GM21786 (cell line): Measurements from ENCODE around the gene CAPZB.

Source experiments
- ATAC-seq: cut with Tn5 transposase; IDR thresholded peaks from one replicate; pipeline ENCODE4 v1.9.1; 2021; ENCODE audit not compliant: unreplicated experiment

Gene CAPZB

DNA sequence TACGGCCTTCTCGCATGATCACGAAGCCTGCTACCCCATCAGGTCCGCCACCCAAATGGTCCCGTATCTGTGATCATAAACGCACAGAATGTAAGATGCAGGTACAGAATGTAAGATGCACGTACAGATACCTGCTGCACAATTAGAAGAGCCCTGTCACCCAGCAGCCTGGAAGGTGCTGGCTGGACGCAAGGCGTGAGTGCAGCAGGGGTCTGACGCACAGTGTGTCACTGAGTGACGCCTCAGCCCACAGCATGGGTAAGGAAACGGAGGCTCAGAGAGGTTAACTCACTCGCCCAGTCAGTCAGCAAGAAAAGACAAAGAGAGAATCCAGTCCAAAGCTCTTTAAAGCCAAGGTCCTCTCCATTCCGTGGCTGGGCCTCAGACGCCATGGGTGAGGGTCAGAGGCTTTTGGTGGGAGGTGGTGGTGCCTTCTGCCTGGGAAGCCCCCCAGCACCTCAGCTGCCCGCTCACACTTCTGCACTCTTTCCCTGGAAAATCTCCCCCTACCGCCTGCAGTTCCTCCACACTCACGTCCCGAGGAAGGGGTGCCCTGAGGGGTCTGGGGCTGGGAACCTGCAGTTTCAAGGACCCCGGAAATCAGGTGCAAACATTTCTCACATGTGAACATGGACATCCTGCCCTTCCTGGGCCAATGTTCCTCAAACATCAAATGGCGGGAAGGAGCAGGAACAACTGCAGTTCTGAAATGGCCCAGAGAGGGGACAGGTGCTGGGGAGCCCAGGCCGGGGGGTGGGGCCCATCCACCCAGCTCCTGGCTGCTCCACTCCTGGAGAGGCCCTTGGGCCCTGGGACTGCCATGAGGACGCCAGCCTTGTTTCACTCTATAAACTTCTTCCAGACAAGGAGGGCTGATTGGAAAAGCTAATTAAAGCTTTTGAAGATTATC, 113.9 kb downstream of the CAPZB start:
- no peak for ATAC-seq

DNA sequence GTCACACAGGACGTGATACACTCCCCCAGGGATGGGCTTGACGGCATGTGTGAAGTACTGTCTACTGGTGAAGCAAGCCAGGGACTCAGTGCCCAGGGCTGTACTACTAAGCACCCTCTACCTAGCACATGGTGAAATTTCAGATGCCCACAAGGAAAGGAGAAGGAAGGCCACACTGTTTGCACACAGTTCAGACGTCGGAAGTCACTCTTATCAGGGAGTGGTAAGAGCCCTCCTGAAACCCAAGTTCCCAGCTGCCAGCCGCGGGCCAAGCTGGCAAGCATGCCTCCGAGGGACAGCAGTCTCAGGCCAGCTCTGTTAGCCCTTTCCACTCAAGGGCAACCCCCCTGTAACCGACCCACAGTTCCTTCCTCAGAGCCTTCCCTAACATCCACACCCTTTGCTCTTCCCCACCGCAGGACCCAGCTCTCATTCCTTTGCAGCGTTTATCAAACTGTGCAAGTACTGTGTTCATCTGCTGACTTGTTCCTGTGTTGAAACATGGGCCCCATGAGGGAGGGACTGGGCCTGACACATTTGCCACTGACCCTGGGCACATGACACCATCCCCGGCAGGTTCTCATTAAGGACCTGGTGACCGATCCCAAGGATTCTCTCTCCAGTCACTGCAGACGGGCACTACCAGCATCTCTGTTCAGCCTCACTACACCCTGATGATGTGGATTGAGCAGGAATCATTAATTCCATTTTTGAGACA, 114.7 kb downstream of the CAPZB start:
- ATAC-seq = no peak

DNA sequence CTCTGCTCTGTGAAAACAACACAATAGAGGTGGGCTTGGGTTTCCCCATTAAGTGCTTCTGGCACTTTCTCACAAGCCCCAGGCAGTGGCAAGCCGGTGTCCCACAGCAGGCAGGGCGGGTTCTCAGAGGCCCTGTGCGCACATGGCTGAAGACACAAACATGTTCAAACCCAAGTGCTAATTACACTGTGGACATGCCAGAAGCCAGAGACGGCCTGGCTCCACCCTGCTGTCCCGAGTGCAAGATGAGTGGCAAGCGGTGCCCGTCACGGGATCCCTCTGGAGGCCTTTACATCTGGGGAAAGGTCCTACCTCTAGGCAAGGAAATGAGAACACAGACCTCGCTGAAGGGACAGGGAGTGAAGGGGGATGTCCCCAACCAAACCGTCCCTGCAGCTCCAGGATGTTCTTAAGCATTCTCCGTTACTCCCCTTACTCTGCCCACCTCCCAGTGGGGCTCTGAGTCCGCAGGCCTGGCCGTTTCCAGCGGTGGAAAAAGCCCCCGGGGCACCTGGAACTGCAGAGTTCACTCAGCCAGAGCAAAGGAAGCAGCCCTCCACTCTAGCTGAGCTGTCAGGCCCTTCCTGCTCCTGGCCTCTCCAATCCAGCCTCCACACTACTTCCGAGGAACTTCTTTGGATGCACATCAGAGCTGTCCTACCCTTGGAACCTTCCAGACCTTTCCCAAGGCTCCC, 115.8 kb downstream of the CAPZB start:
- ATAC-seq = no peak

DNA sequence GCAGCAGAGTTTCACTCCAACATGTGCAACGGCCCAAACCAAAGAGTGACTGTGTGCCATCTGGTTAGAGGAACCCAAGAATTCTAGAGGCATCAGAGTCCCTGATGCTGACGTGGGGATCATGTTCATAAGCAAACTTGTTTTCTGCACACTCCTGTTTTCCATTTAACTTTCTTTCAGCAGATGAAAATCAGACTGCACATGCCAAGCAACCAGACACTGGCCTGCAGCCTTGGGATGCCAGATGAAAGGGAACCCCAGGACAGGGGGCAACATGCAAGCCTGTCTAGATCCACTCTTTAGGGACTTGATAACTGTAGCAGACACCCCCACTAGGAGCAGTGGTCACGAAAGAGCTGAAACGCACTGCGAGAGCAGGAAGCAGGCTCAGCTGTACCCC, 116.4 kb downstream of the CAPZB start:
- no peak for ATAC-seq

DNA sequence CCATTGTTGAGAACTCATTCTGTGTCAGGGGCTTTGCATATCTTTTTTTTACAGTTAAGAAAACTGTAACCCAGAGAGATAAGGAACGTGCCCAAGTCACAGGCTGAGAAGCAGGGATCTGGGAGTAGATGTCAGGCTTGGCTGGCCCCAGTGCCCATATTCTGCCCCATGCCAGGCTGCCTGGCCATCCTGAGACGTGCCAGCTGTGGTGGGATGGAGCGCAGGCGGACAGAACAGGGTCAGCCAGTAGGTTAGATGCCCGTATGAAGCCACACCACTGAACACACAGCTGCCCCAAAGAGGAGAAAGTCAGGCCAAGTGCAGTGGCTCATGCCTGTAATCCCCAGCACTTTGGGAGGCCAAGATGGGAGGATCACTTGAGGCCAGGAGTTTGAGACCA, 117.3 kb downstream of the CAPZB start:
- no peak for ATAC-seq

DNA sequence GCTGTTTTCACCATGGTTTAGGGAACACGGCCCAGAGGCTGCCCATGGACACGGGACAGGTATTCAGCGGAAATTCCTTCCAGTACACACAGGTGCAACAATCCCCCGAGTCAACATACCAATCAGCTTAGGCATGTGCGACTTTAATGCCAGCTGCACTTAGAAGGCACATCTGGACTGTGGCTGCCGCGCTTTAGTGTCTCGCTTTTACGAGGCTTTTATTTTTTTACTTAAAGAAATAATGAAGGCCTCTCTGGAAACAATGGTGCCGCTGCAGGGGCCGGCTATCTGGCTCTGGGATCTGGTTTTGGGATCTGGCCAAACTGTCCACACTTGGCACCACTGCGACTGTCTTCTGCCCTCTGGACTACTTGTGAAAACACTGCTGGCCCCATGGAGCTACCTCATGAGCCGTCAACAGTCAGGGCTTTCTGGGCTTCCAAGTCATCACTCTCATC, 117.7 kb downstream of the CAPZB start:
- ATAC-seq = no peak

DNA sequence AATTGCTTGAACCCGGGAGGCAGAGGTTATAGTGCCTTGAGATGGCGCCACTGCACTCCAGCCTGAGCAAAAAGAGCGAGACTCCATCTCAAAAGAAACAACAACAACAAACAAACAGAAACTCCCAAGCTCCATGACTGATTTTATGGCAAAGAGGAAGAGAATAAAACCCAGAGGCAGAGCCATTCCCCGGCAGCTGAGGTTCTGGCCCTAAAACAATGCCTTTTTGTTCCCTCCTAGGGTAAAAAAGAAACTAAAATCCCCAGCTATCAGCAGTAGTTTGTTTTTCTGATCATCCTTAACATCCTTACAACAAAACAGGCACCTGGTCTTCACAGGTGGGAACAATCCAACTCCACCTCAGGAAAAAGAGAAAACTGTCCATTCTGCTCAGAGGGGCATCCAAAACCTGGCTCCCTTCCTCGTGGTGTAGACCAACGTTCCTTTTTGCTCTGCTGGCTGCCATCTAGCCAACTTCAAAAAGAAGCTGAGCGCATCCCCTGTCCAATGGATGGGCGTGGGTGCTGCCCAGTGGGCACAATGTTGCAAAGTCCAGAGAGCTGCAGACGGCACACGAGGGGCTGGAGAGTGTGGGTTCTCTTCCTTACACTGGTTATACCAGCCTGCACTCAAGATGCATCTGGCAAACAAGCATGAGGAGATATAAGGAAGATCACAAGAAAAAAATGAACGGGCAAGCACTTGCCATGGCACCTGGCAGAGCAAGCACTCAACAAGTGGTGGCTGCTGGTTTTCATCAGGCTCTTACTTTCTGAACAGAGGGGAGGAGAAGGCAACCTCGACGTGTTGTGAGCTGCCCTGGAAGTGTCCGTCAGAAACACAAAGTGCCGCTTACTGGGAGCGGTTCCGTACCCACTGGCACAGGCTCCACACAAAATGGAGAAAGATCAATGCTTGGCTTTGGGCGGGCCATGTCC, 118.5 kb downstream of the CAPZB start:
- ATAC-seq = no peak

DNA sequence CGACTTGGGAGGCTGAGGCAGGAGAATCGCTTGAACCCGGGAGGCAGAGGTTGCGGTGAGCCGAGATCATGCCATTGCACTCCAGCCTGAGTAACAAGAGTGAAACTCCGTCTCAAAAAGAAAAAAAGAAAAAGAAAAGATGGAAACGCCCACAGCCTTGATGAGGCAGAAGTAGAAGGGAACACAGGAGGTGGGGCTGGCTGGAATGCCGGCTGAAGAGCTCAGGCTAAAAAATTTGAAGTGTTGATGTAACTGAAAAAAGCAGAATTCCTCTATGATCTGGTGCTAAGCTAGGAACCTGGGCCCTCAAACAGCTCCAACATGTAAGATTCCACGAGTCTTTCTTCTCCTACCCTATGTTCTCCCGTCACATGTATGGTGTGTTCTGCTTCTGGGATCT, 119.6 kb downstream of the CAPZB start:
- no peak for ATAC-seq

DNA sequence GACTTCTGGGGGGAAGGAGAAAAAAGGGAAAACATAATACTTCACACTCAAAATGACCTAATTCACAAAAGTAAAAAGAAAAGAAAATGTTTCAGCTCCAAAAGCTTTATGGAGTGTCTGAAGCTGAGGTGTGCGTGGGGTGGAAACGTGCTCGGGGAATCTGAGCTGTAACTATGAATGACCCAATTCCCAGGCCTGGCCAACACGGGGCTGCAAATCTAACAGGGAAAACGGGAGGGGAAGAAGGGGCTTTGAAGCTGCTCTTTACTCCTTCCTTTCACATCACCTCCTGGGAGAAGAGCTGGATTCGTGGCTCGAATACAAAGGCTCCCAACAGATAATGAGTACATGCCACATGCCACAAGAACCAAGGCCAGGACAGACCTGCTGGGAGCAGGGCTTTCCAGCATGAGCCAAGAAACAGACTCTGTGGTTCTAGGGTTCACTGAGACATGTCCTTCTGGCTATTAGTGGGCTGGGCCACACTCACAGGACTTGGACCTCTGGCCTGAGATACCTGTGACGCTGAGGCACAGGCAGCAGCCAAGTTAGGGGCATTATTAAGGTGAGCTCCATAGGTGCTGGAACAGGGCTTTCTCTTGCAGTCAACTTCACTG, 121.7 kb downstream of the CAPZB start:
- ATAC-seq = no peak

DNA sequence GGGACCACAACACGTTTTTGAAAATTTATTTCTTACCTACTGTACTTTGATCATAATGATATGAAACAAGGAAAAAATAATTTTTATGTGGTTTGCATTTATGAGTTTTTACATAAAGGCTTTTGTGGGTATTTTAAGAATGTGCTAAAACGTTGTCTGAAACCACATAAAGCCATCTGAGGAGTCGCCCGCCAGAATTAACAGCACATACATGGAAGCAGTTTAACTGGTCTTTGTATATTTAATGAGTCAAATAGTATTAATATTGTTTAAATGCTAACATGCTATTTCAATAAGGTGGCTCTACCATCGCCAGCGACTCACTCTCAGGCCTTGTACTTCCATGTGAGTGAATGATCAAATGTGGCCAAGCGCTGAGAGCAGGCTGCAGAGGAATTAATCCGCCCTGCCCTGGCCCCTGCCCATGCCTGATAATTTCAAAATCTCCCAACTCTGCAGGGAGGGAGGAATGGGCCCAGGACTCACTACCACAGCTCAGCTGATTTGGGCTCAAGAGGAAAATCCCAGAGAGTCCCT, 123.7 kb downstream of the CAPZB start:
- no peak for ATAC-seq

DNA sequence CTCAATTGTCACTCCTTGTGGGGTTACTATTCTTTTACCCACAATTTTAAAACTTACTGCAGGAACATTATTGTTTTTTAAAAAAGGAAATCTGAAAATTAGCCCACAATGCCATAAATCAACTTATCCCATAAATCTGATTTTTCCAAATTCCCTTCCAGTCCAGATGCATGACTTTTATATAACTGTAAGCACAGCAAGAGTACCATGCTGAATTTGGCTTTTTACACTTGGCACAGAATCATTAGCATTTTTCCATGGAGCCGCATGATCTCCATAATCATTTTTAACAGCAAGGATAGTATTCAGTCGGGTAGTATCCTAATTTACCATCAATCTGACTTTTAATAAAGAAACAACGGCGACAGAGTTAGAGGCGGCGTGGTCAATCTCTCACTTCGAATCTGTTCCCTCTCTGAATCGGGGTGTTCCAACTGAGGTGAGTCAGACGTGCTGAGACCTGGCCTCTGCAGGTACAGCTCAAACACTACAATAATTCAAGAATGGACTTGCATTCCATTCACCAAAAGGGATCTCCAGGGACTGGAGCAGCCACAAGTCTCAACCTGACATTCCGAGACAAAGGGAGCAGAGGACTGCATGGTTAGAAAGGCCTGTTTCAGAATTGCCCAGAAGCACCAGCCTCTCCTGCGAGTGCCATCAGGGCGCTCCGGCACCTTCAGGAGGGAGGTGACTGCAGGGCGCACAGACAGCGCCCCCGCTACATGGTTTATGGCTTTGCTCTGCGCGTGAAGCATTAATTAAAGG, 124.3 kb downstream of the CAPZB start:
- ATAC-seq = no peak

DNA sequence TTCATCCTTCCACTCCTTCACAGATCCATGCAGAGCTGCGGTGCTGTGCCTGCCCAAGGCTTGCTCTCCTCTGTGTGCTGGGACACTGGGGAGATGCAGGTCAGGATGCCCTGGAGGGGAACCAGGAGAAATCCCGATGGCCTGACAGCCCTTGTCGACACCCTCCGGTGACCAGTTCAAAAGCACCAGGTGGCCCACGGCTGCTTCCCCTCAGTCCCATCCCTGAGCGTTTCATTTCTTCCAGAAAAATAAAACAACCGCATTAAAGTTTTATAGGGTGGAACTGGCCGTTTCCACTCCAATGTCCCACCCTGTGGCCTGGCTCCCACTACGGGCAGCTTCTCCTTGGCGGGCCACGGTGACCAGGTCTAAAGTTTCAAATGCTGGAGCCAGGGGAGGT, 124.9 kb downstream of the CAPZB start:
- ATAC-seq = no peak

DNA sequence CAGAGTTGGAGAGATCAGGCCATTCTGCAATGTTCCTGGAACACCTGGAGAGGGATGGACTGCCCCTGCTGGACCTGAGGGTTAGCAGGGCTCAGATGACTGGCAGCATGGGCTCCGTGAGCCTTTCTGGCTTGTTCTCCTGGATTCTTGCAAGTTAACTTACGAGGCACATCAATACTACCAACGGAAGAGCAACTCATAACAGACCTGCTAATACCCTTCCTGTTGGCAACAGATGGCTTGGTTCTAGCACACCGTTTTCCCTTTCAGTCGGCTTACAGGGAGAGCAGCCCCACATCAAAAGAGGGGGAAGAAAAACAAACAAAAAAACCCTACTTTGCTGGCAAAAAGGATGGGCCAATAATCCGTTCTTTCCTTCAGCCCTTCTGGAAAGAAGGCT, 125.3 kb downstream of the CAPZB start:
- no peak for ATAC-seq

DNA sequence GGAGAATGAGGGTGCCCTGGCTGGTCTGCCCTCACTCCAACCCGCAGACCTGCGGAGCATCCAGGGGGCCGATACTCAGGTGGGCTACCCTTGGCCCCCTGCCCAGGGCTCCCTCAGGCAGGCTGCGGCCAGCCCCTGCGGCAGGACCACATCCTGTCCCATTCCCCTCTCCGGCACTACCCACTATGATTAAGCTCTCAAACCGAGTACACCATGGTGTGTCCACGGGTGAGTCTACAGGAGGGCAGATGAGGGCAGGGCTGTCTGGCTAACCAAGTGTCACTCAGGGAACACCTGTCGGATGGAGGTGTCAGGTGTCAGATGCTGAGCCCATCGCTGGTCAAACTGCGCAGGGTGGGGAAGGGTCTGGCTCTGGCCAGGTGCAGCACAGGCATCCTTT, 126.0 kb downstream of the CAPZB start:
- no peak for ATAC-seq

DNA sequence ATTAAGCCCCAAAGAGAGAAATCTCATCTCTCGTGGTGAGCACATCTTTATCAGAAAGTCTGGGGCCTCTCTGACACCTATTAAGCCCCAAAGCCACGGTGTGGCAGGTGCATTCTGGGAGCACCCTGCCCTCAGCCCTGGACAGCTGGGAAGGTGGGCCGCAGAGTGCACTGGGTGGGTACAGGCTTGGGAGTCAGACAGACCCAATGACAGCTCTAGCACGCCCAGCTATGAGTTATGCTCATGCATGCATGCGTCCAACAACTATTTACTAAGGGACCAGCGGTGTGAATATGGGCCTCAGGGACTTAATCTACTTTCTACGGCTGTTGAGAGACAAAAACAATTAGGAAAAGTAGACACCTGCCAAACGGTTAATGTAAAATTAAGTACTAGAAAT, 126.6 kb downstream of the CAPZB start:
- ATAC-seq = no peak

DNA sequence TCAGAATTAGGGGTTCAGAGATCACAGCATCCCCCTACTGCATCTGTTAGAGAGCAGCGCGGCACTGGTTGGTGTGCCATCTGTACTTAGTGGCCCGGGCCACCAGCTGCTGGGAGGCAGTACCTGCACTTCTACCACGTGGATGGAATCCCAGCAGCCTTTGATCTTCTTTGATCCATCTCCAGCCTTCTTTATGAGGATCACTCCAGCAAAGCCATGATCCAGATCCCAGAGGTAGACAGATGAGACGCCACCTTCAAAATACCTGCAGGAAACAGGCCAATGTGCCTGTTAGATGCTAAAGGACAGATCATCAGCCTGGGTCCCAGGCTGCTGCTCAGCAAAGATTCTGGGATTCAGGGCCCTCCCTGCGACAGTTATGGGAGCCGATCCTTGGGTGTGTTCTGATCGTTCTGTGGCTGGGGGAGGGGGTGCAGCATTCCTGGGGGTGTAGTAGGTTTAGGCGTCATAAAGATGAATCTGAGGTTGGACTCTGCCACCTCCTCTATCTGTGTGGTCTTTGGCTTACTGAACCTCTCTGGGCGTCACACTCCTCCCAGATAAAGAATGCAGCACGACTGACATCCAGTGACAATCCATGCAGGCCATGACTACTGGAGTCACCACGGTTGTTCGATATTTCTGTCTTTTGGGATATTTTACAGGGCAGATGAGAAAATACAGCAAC, 127.9 kb downstream of the CAPZB start:
- no peak for ATAC-seq

DNA sequence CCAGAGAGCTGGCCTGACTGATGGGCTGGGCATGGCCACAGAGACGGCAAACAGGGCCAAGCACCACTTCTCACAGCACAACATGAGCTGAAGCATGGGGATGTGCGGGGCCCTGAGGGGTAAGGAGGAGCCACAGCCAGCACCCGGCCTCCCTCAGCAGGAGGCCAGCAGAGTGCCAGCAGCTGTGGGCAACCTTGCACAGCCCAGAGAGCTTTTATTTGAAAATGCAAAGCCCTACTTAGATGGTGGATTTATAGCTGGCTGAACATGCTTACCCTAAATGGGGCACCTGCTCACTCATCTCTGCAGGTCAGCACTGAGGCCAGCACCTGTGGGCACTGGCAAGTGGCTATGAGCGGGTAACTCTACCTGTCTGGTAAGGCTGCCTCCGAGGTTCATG, 129.1 kb downstream of the CAPZB start:
- no peak for ATAC-seq

DNA sequence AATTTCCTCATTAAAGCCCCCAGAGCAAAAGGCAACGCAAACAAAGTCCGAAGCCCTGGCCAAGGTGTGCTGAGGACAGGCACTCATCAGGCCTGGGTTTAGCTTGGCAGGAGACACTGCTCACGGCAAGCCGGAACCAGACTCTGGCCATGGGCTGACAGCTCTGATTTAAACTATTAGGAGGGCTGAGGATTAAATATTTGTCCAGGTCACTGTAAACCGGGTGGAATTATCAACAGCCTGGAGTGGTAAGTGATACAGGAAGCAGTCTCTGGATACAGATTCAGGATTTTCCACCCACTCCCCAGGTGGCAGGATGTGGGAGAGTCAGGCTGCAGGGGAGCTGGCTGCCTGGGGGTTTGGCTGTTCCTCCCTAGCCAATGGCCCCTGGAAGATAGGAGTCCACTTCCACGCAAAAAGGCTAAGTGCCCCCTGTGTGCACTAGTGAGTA, 130.8 kb downstream of the CAPZB start:
- no peak for ATAC-seq

DNA sequence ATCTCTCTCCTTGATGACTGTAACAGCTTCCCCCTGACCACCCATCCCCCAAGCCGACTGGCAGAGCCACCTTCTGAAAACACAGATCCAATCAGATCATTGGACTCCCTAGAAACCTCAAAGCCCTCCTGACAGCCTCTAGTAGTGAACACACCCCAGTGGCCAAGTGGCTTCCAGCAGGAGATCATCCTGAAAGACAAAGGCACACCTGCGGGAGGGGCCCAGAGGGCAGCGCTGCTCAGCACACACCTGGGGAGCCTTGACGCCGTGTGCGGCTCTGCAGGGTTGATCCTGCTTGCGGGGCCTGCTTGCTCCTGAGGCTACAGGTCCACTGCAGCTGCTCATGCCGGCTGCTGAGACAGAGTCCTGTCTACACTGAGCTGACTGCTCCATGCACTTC, 131.7 kb downstream of the CAPZB start:
- ATAC-seq = no peak
